Liver (tissue), 3 donors: Measurements from ENCODE around the gene FLG2.

Source experiments
- CTCF ChIP-seq: fragments of 150-350 bp; IDR thresholded peaks from 2 replicates; pipeline ENCODE4 v1.5.1; 2017; ENCODE audit warnings: improper control_type of control experiment, low read depth, low read length; ENCODE audit not compliant: missing input control
- GABPA ChIP-seq, 2 donors: IDR thresholded peaks in 1 of 2; conservative IDR thresholded peaks in 1 of 2; 2 replicates each; pipeline ENCODE4 v1.6.1; 2016; ENCODE audit warnings: antibody characterized with exemption in 2 of 2, mild to moderate bottlenecking in 1 of 2, moderate library complexity in 1 of 2
- JUND ChIP-seq, 2 donors: IDR thresholded peaks; 2 replicates each; pipeline ENCODE4 v1.6.1; 2016; ENCODE audit warnings: antibody characterized with exemption in 2 of 2
- MAX ChIP-seq: IDR thresholded peaks from 2 replicates; pipeline ENCODE4 v1.6.1; 2016; ENCODE audit warnings: antibody characterized with exemption
- REST ChIP-seq: IDR thresholded peaks from 2 replicates; pipeline ENCODE4 v1.6.1; 2016; ENCODE audit warnings: antibody characterized with exemption, mild to moderate bottlenecking
- SP1 ChIP-seq: IDR thresholded peaks from 2 replicates; pipeline ENCODE4 v1.6.1; 2018; ENCODE audit warnings: antibody characterized with exemption, mild to moderate bottlenecking
- ZBTB33 ChIP-seq: IDR thresholded peaks from 2 replicates; pipeline ENCODE4 v1.6.1; 2016; ENCODE audit warnings: antibody characterized with exemption
- donor health status: healthy.
- donor health status: healthy.

GRCh38 chr1:152335399-152335798, 24.4 kb downstream of the FLG2 start:
- TF ChIP-seq CTCF, result no peak
- no peak for TF ChIP-seq REST
- no peak for TF ChIP-seq GABPA (IDR thresholded peaks at IDR 0.05 in 1 of 2, conservative IDR thresholded peaks at IDR 0.05 in 1 of 2)
- TF ChIP-seq JUND (IDR thresholded peaks at IDR 0.05), result no peak
- no peak for TF ChIP-seq ZBTB33
- no peak for TF ChIP-seq MAX
- TF ChIP-seq SP1, result no peak
